Brain microvascular endothelial cell (primary cell): ENCODE data around the gene RPS15.

ENCODE experiments used
- DNase-seq: peaks from one replicate; pipeline ENCODE4 v3.0.0-alpha.2; 2020
- H3K27ac ChIP-seq: fragments of 250-450 bp; sonication (Bioruptor Pico); 2 replicates; pipeline ENCODE4 v1.5.1; 2020; ENCODE audit warnings: mild to moderate bottlenecking, moderate library complexity
- H3K27me3 ChIP-seq: fragments of 250-450 bp; sonication (Bioruptor Pico); replicated peaks from 2 replicates; pipeline ENCODE4 v1.5.1; 2020; ENCODE audit warnings: mild to moderate bottlenecking
- H3K36me3 ChIP-seq: fragments of 250-450 bp; sonication (Bioruptor Pico); replicated peaks from 2 replicates; pipeline ENCODE4 v1.5.1; 2020; ENCODE audit warnings: mild to moderate bottlenecking
- H3K4me3 ChIP-seq: 2 replicates; pipeline ENCODE4 v1.5.1; 2011; ENCODE audit warnings: low read depth, mild to moderate bottlenecking, control low read depth, low read length, moderate library complexity
- in situ Hi-C: cut with HindIII; loops from 2 replicates; pipeline ENCODE4 v1.10.0; 2017; ENCODE audit warnings: low sequenced_read_pairs, low pct_ligation_motif_present
- TF ChIP-seq, protein P1 (sequence below): IDR thresholded peaks from 2 replicates; pipeline ENCODE4 v1.5.1; 2011; ENCODE audit warnings: low read depth, mild to moderate bottlenecking, moderate library complexity, low read length, control low read depth, inconsistent platforms; ENCODE audit errors: missing control alignments

RPS15 gene

DNA sequence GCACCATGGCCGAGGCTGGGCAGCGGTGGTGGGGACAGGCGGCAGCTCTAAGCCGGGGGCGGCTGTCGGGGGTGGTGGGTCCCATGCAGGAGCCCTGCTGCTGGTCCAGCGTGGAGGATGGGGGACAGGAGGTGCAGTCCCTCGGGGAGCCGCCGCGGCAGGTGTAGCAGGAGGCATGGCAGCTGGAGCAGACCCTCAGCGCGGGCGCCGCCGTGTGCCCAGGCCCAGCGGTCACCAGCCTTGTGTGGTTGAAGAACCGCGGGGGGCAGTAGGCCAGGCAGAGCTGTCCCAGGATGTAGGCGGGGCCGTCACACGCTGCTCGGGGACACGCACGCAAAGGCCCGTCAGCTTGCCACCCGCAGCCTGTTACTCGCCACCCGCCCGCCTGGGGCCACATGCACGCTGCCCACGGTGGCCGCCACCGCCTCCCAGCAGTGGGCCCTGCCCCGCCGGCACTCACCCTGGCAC, 43.7 kb downstream of the RPS15 start:
- TF ChIP-seq, protein P1, sequence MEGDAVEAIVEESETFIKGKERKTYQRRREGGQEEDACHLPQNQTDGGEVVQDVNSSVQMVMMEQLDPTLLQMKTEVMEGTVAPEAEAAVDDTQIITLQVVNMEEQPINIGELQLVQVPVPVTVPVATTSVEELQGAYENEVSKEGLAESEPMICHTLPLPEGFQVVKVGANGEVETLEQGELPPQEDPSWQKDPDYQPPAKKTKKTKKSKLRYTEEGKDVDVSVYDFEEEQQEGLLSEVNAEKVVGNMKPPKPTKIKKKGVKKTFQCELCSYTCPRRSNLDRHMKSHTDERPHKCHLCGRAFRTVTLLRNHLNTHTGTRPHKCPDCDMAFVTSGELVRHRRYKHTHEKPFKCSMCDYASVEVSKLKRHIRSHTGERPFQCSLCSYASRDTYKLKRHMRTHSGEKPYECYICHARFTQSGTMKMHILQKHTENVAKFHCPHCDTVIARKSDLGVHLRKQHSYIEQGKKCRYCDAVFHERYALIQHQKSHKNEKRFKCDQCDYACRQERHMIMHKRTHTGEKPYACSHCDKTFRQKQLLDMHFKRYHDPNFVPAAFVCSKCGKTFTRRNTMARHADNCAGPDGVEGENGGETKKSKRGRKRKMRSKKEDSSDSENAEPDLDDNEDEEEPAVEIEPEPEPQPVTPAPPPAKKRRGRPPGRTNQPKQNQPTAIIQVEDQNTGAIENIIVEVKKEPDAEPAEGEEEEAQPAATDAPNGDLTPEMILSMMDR: no peak
- H3K27ac ChIP-seq: no peak overlapping the region
- H3K36me3 ChIP-seq: no peaks in the 10 kb centered on the region
- no peaks in the 10 kb centered on the region for H3K27me3 ChIP-seq
- in situ Hi-C loops: no loop called here
- H3K4me3 ChIP-seq: no peak overlapping the region
- no peak for DNase-seq

DNA sequence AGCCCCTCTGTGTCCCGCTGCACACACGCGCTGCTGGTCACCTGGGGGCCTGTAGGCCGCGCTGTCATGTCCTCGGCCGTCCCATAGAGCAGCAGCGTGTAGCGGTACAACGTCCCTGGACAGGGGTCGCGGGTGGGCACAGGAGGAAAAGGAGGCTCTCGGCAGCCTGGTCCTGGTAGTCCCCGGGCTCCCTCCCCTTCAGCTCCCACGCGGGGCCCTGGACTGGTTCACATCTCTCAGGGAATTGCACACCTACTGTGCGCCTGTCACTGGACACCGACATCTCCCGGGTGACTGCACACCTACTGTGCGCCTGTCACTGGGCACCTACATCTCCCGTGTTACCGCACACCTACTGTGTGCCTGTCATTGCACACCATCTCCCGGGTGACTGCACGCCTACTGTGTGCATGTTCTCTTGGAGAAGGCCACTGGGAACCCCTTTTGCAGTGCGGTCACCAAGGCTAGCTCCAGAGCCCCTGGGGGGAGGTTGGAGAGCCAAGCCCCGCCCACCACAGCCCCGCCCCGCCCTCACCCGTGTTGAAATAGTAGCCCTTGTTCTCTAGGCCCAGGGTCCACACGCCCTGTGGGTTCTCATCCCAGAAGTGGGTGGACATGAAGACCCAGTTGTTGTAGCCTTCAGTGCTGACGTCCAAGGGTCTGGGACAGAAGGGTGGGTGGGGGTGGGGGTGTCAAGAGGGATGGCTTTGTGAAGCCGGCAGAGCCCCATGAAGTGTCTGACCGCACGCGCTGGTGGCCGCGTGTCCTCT, 44.4 kb downstream of the RPS15 start:
- no peaks in the 10 kb centered on the region for H3K27me3 ChIP-seq
- in situ Hi-C loops: no loop called here
- H3K36me3 ChIP-seq: no peaks in the 10 kb centered on the region
- no peak overlapping the region for H3K4me3 ChIP-seq
- TF ChIP-seq, protein P1: no peak
- H3K27ac ChIP-seq: no peak overlapping the region
- DNase-seq: no peak

DNA sequence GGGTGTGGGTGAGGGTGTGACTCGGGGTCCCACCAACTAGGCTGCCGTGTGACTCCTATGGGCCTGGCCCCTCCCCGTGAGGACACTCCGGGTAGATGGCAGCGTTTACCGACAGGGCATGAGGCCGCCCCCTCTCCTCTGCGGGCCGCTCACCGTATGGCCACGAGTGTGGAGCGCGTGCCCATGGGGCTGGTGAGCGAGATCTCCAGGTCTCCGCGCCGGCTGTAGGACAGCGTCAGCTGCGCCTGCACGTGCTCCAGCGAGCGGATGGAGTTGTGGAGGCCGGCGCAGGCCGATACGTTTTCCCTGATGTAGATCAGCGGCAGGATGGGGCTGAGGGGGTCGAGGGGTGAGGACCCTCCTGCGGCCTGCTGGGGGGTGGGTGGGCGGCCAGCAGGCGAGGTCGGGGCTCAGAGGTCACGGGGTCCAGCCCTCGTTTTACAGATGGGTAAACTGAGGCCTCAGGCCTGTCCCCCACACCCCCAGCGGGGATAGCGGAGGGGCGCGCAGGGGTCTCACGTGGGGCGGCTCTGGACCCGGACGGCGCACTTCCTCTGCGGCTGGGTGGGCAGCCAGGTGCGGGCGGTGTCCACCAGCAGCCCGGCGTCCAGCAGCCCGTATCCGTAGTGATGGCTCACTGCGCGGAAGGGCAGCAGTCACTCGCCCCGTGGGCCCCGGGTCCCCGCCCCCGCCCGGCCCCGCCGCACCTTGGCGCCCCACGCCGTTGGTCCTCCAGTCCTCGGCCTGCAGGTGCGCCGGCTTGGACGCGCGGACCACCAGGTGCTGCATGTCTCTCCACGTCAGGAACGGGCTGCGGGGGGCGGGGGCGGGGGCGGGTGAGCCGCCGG, 45.2 kb downstream of the RPS15 start:
- H3K36me3 ChIP-seq: no peaks in the 10 kb centered on the region
- H3K4me3 ChIP-seq: no peak overlapping the region
- in situ Hi-C loops: no loop called here
- H3K27me3 ChIP-seq: no peaks in the 10 kb centered on the region
- H3K27ac ChIP-seq: no peak overlapping the region
- TF ChIP-seq, protein P1: no peak
- DNase-seq: no peak

DNA sequence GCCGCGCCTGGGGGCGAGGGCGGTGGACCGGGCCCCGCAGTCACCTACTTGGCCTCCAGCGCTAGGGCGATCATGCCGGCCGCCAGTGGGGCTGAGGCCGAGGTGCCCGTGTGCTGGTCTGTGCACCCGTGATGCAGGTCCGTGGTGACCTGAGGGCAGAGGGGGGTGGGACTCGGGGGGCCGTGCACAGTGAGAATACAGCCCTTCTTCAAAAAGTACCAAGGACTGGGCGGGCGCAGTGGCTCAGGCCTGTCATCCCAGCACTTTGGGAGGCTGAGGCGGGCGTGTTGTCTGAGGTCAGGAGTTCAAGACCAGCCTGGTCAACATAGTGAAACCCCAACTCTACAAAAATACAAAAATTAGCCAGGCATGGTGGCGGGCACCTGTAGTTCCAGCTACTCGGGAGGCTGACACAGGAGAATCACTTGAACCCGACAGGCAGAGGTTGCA, 45.8 kb downstream of the RPS15 start:
- TF ChIP-seq, protein P1: no peak
- no peak for DNase-seq
- Histone ChIP-seq H3K27ac (no peak overlapping the region), H3K4me3 (no peak overlapping the region), H3K27me3 (no peaks in the 10 kb centered on the region), H3K36me3 (no peaks in the 10 kb centered on the region)
- in situ Hi-C loops: no loop called here

DNA sequence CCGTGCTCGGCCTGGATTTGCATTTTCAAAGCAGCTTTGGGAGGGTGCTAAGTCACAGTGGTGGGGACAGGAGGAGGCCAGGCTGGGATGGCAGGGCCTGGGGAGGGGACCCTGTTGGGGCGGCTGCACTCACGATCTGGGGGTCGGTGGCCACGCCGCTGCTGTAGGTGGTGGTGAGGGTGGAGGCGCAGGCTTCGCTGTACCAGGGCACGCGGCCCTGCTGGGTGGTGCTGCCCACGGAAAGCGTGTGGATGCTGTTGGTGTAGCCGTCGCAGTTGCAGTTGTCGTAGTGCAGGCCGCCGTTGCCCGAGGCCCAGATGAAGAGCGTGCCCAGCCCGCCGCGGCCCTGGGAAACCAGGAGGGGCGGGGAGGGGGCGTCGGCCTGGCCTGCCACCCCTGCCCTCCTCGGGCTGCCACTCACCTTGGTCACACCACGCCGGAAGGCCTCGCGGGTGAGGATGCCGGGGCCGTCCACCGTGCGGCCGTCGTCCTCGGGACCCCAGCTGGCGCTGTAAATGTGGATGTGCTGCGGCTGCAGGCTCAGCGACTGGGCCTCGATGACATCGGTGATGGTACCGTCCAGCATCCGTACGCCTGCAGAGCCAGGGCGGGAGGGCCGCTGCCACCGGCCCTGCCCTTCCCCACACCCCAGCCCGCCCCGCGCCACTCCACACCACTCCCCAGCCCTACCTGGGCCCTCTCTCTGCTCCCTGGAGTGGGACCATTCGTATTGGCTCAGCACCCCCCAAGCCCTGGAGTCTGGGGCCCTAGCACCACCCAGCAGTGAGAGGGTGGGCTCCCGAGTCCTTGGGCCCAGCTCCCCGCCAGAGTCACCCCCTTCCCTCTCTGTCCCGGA, 48.8 kb downstream of the RPS15 start:
- Histone ChIP-seq H3K36me3 (no peaks in the 10 kb centered on the region), H3K27ac (no peak overlapping the region), H3K4me3 (no peak overlapping the region), H3K27me3 (no peaks in the 10 kb centered on the region)
- TF ChIP-seq, protein P1: no peak
- in situ Hi-C loops: no loop called here
- DNase-seq: no peak
